Measurements from ENCODE around the gene ARHGAP29.
A peak's percentile ranks its signal among the peaks of the same experiment; 100 is the strongest.

The ARHGAP29 gene

GRCh38 chr1:94282143-94282711 is 44.8 kb upstream of the ARHGAP29 start (continued):
- TF ChIP-seq ZNF18 (tag by site-specific recombination; IDR thresholded peaks at IDR 0.05) (no peak), ZNF140 (tag by site-specific recombination; IDR thresholded peaks at IDR 0.05) (peak; percentile 84), ZFHX2 (tag by site-specific recombination; conservative IDR thresholded peaks at IDR 0.05) (no peak), ZNF664 (tag by site-specific recombination; IDR thresholded peaks at IDR 0.05) (peak; percentile 46; the same call in 1 of the 2 replicates), PRDM2 (tag by site-specific recombination; IDR thresholded peaks at IDR 0.05; ENCODE audit: borderline replicate concordance) (no peak), ZNF202 (tag by site-specific recombination; IDR thresholded peaks at IDR 0.05; ENCODE audit: borderline replicate concordance) (0 out of 2 replicates have a peak, but pooled peaks have one; percentile 36), ZNF2 (tag by site-specific recombination; IDR thresholded peaks at IDR 0.05) (no peak), ZNF654 (tag by site-specific recombination; IDR thresholded peaks at IDR 0.05; ENCODE audit: low read depth) (peak; percentile 30; the same call in 1 of the 2 replicates), ZNF571 (tag by site-specific recombination; IDR thresholded peaks at IDR 0.05) (no peak), ZSCAN16 (tag by site-specific recombination; IDR thresholded peaks at IDR 0.05) (no peak), KLF17 (tag by site-specific recombination; IDR thresholded peaks at IDR 0.05) (no peak), ZNF157 (tag by site-specific recombination; IDR thresholded peaks at IDR 0.05) (no peak), SP7 (tag by site-specific recombination; IDR thresholded peaks at IDR 0.05) (no peak), ZNF623 (tag by site-specific recombination; IDR thresholded peaks at IDR 0.05) (peak; percentile 75), ZNF558 (tag by site-specific recombination; IDR thresholded peaks at IDR 0.05) (peak; percentile 82), ZIC2 (tag by site-specific recombination; IDR thresholded peaks at IDR 0.05) (no peak), GLIS1 (tag by site-specific recombination; IDR thresholded peaks at IDR 0.05) (no peak), ZNF214 (tag by site-specific recombination; IDR thresholded peaks at IDR 0.05; ENCODE audit: borderline replicate concordance) (no peak; the same call in 1 of the 2 replicates), ZBTB8A (tag by site-specific recombination; IDR thresholded peaks at IDR 0.05) (peak; percentile 77), GLIS2 (tag by site-specific recombination; IDR thresholded peaks at IDR 0.05) (no peak), ZNF529 (tag by site-specific recombination; IDR thresholded peaks at IDR 0.05; ENCODE audit: insufficient replicate concordance) (no peak), ZNF175 (tag by site-specific recombination; IDR thresholded peaks at IDR 0.05) (no peak), GLI4 (tag by site-specific recombination; IDR thresholded peaks at IDR 0.05) (no peak), ZBTB20 (tag by site-specific recombination; IDR thresholded peaks at IDR 0.05) (no peak), ZNF514 (tag by site-specific recombination; IDR thresholded peaks at IDR 0.05) (0 out of 2 replicates have a peak, but pooled peaks have one; percentile 60), IKZF3 (tag by site-specific recombination; IDR thresholded peaks at IDR 0.05) (no peak), ZNF707 (tag by site-specific recombination; IDR thresholded peaks at IDR 0.05) (no peak)
- TF ChIP-seq, protein P1, sequence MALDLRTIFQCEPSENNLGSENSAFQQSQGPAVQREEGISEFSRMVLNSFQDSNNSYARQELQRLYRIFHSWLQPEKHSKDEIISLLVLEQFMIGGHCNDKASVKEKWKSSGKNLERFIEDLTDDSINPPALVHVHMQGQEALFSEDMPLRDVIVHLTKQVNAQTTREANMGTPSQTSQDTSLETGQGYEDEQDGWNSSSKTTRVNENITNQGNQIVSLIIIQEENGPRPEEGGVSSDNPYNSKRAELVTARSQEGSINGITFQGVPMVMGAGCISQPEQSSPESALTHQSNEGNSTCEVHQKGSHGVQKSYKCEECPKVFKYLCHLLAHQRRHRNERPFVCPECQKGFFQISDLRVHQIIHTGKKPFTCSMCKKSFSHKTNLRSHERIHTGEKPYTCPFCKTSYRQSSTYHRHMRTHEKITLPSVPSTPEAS (tag by site-specific recombination; IDR thresholded peaks at IDR 0.05): no peak
- TF ChIP-seq, protein P2, sequence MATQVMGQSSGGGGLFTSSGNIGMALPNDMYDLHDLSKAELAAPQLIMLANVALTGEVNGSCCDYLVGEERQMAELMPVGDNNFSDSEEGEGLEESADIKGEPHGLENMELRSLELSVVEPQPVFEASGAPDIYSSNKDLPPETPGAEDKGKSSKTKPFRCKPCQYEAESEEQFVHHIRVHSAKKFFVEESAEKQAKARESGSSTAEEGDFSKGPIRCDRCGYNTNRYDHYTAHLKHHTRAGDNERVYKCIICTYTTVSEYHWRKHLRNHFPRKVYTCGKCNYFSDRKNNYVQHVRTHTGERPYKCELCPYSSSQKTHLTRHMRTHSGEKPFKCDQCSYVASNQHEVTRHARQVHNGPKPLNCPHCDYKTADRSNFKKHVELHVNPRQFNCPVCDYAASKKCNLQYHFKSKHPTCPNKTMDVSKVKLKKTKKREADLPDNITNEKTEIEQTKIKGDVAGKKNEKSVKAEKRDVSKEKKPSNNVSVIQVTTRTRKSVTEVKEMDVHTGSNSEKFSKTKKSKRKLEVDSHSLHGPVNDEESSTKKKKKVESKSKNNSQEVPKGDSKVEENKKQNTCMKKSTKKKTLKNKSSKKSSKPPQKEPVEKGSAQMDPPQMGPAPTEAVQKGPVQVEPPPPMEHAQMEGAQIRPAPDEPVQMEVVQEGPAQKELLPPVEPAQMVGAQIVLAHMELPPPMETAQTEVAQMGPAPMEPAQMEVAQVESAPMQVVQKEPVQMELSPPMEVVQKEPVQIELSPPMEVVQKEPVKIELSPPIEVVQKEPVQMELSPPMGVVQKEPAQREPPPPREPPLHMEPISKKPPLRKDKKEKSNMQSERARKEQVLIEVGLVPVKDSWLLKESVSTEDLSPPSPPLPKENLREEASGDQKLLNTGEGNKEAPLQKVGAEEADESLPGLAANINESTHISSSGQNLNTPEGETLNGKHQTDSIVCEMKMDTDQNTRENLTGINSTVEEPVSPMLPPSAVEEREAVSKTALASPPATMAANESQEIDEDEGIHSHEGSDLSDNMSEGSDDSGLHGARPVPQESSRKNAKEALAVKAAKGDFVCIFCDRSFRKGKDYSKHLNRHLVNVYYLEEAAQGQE (tag by site-specific recombination; IDR thresholded peaks at IDR 0.05): peak; percentile 65; the same call in 1 of the 2 replicates

All from HEK293 (cell line).